Measurements from ENCODE around the gene FMNL3.
A peak's percentile ranks its signal among the peaks of the same experiment; 100 is the strongest.
"Not testable (repeated sequence)": the region's sequence is repeated elsewhere in the genome, so short reads cannot be mapped to it uniquely, and the experiment has no call there.

The FMNL3 gene

GRCh38 chr12:49707128-49707811, at the start of gene FMNL3:
Gene FMNL3 (minus strand): TSS chr12:49707405. CDS start chr12:49707180, 225 bp downstream.
- DNase-seq, result peak; percentile 99

GRCh38 chr12:49750996-49751393, 43.8 kb upstream of the FMNL3 start:
- DNase-seq, result no peak

- peak; percentile 91 for DNase-seq
Observed at GRCh38 chr12:49750027-49750995, 43.1 kb upstream of the FMNL3 start.

GRCh38 chr12:49748800-49749199, 41.6 kb upstream of the FMNL3 start:
- no peak for DNase-seq

GRCh38 chr12:49748306-49748705, 41.1 kb upstream of the FMNL3 start:
- DNase-seq, result no peak

GRCh38 chr12:49744363-49744885, 37.2 kb upstream of the FMNL3 start:
- DNase-seq, result no peak

GRCh38 chr12:49741882-49742620, 34.8 kb upstream of the FMNL3 start:
- peak; percentile 93 for DNase-seq

GRCh38 chr12:49740930-49741881, 34.0 kb upstream of the FMNL3 start, which contains the start of gene TMBIM6:
Gene TMBIM6 (plus strand): TSS chr12:49741557. CDS start chr12:49752494, 10,937 bp downstream.
- DNase-seq, result peak; percentile 100

- not testable (repeated sequence) for DNase-seq
Observed at GRCh38 chr12:49740277-49740676, 33.1 kb upstream of the FMNL3 start.

- not testable (repeated sequence) for DNase-seq
Observed at GRCh38 chr12:49738721-49739120, 31.5 kb upstream of the FMNL3 start.

GRCh38 chr12:49734900-49735299, 27.7 kb upstream of the FMNL3 start:
- DNase-seq, result not testable (repeated sequence)

GRCh38 chr12:49733219-49734017, 26.2 kb upstream of the FMNL3 start:
- DNase-seq, result no peak

GRCh38 chr12:49730568-49731101, 23.4 kb upstream of the FMNL3 start:
- DNase-seq, result no peak

- DNase-seq, result no peak
Observed at GRCh38 chr12:49730050-49730449, 22.8 kb upstream of the FMNL3 start.

GRCh38 chr12:49728446-49728845, 21.2 kb upstream of the FMNL3 start:
- no peak for DNase-seq

GRCh38 chr12:49721355-49721754, 14.2 kb upstream of the FMNL3 start:
- not testable (repeated sequence) for DNase-seq

GRCh38 chr12:49720214-49720613, 13.0 kb upstream of the FMNL3 start:
- DNase-seq, result no peak

GRCh38 chr12:49717800-49718199, 10.6 kb upstream of the FMNL3 start:
- DNase-seq, result not testable (repeated sequence)

- no peak for DNase-seq
Observed at GRCh38 chr12:49716553-49716952, 9.3 kb upstream of the FMNL3 start.

- not testable (repeated sequence) for DNase-seq
Observed at GRCh38 chr12:49713952-49714351, 6.7 kb upstream of the FMNL3 start.

Measured in activated CD4-positive, alpha-beta T cell treated with anti-CD3 and anti-CD28 coated beads, Interleukin-2, amount 50 U/mL, for 16 hours (primary cell).